ENCODE results near the gene AGMO.

- TF ChIP-seq TAF1 (conservative IDR thresholded peaks at IDR 0.05) (no peak), CTCF (IDR thresholded peaks at IDR 0.05; ENCODE audit: low read depth, low read length, missing input control) (no peak)
These were observed 342.1 kb downstream of the AGMO start for GRCh38 chr7:15219758-15220157.

Data from liver (tissue), 3 donors.